Calu3 (cell line): ENCODE measurements around the gene ZNF804A. TPM values are rescaled to one million over a fixed set of nuclear protein-coding genes. Genes with fewer than 3 reads are reported as not detected.

Experiments
- BruUV-seq: library from RNA; stranded (reverse); fragments of 400-500 nt; replicated peaks from 2 replicates; lab custom pipeline; 2021; lab: Mats Ljungman, UMichigan
- CTCF ChIA-PET: fragments of 300-600 bp; sonication (Branson Sonifier 250); formaldehyde crosslinking; loops from one replicate; lab custom pipeline; 2022; ENCODE audit warnings: antibody characterized with exemption; lab: Charles Lee
- DNase-seq: peaks from one replicate; pipeline ENCODE4 v3.0.0; 2022
- H3K27ac Mint-ChIP-seq: one replicate; pipeline ENCODE4 v1.8.0; 2022; ENCODE audit warnings: mixed read lengths; ENCODE audit not compliant: unreplicated experiment
- H3K27me3 Mint-ChIP-seq: one replicate; pipeline ENCODE4 v1.8.0; 2022; ENCODE audit warnings: mixed read lengths; ENCODE audit not compliant: unreplicated experiment
- H3K36me3 Mint-ChIP-seq: one replicate; pipeline ENCODE4 v1.8.0; 2022; ENCODE audit warnings: mild to moderate bottlenecking, moderate library complexity, mixed read lengths; ENCODE audit not compliant: insufficient read depth, unreplicated experiment
- H3K4me1 Mint-ChIP-seq: one replicate; pipeline ENCODE4 v1.8.0; 2022; ENCODE audit warnings: mild to moderate bottlenecking, low read depth, mixed read lengths; ENCODE audit not compliant: unreplicated experiment
- H3K4me3 Mint-ChIP-seq: one replicate; pipeline ENCODE4 v1.8.0; 2022; ENCODE audit warnings: mild to moderate bottlenecking, low read depth, moderate library complexity, mixed read lengths; ENCODE audit not compliant: unreplicated experiment
- H3K9me3 Mint-ChIP-seq: one replicate; pipeline ENCODE4 v1.8.0; 2022; ENCODE audit warnings: low read depth, mixed read lengths; ENCODE audit not compliant: unreplicated experiment
- CTCF ChIP-seq: fragments of 200-600 bp; IDR thresholded peaks from one replicate; pipeline ENCODE4 v1.8.0; 2022; ENCODE audit warnings: antibody characterized with exemption; ENCODE audit not compliant: unreplicated experiment
- intact Hi-C: fragments of 100-400 bp; cut with micrococcal nuclease; formaldehyde crosslinking; loops from one replicate; pipeline ENCODE4 v1.10.0; 2022; ENCODE audit not compliant: unreplicated experiment
- total RNA-seq: library from RNA; stranded (reverse); gene quantifications from 2 replicates; pipeline ENCODE4 v1.2.3, GENCODE V29; 2022

The ZNF804A gene
- total RNA-seq, 1 experiment from 2014 or later, result 0.09 TPM

DNA sequence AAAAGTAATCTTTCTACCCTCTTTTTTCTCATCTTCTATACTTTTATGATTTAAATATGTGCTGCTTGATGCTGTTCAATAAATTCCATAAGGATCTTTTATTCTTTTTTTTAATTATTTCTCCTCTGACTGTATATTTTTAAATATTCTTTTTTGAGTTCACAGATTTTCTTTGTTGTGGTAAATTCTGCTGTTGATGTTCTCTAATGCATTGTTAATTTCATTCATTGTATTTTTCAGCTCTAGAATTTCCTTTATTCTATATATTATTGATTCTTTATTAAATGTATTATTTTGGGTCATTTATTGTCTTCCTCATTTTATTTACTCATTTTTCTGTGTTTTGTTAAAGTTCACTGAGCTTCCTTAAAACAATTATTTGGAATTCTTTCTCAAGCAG is 260.9 kb downstream of the ZNF804A start:
- Mint-ChIP-seq H3K27ac (no peak overlapping the region), H3K9me3 (peaks cover 10% of the 10 kb centered on the region), H3K27me3 (no peaks in the 10 kb centered on the region), H3K4me1 (no peaks in the 10 kb centered on the region), H3K4me3 (no peak overlapping the region), H3K36me3 (peaks cover 3% of the 10 kb centered on the region)
- CTCF ChIA-PET, result no interaction called here
- intact Hi-C loops, result no loop called here
- no peak for DNase-seq
- TF ChIP-seq CTCF, result no peak
- no TSS peak for BruUV-seq

GRCh38 chr2:184860744-184861143 is 262.4 kb downstream of the ZNF804A start:
- H3K4me3 Mint-ChIP-seq, result no peak overlapping the region
- intact Hi-C loops, result no loop called here
- no peaks in the 10 kb centered on the region for H3K27me3 Mint-ChIP-seq
- H3K9me3 Mint-ChIP-seq, result peaks cover 10% of the 10 kb centered on the region
- TF ChIP-seq CTCF, result no peak
- CTCF ChIA-PET, result no interaction called here
- H3K4me1 Mint-ChIP-seq, result no peaks in the 10 kb centered on the region
- no TSS peak for BruUV-seq
- peaks cover 3% of the 10 kb centered on the region for H3K36me3 Mint-ChIP-seq
- no peak for DNase-seq
- H3K27ac Mint-ChIP-seq, result no peak overlapping the region

DNA sequence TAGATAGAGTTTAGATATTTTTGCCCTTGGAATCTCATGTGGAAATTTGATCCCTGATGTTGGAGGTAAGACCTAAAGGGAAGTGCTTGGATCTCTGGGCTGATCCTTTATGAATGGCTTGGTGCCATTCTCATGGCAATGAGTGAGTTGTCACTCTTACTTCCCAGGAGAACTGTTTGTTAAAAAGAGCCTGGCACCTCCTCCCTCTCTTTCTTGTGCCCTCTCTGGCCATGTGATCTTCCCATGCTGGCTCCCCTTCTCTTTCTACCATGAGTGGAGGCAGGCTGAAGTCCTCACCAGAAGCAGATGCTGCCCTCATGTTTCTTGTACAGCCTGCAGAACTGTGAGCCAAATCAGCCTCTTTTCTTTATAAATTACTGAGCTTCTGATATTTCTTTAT is 276.9 kb downstream of the ZNF804A start:
- Mint-ChIP-seq H3K4me3 (no peak overlapping the region), H3K27me3 (no peaks in the 10 kb centered on the region), H3K4me1 (no peaks in the 10 kb centered on the region), H3K9me3 (no peaks in the 10 kb centered on the region), H3K36me3 (no peaks in the 10 kb centered on the region), H3K27ac (no peak overlapping the region)
- intact Hi-C loops, result no loop called here
- BruUV-seq, result no TSS peak
- CTCF ChIA-PET, result no interaction called here
- DNase-seq, result no peak
- no peak for TF ChIP-seq CTCF

- Mint-ChIP-seq H3K36me3 (no peaks in the 10 kb centered on the region), H3K9me3 (no peaks in the 10 kb centered on the region), H3K27ac (no peak overlapping the region), H3K4me1 (no peaks in the 10 kb centered on the region), H3K4me3 (no peak overlapping the region), H3K27me3 (no peaks in the 10 kb centered on the region)
- no TSS peak for BruUV-seq
- intact Hi-C loops, result no loop called here
- DNase-seq, result no peak
- CTCF ChIA-PET, result no interaction called here
- TF ChIP-seq CTCF, result no peak
Measured at GRCh38 chr2:184875911-184876310, 277.6 kb downstream of the ZNF804A start.
